GM19463 (cell line): ENCODE results near the gene CDC37.

Source experiments
- ATAC-seq: cut with Tn5 transposase; IDR thresholded peaks from one replicate; pipeline ENCODE4 v1.9.1; 2021; ENCODE audit warnings: mild to moderate bottlenecking, moderate library complexity; ENCODE audit not compliant: unreplicated experiment

CDC37 gene

DNA sequence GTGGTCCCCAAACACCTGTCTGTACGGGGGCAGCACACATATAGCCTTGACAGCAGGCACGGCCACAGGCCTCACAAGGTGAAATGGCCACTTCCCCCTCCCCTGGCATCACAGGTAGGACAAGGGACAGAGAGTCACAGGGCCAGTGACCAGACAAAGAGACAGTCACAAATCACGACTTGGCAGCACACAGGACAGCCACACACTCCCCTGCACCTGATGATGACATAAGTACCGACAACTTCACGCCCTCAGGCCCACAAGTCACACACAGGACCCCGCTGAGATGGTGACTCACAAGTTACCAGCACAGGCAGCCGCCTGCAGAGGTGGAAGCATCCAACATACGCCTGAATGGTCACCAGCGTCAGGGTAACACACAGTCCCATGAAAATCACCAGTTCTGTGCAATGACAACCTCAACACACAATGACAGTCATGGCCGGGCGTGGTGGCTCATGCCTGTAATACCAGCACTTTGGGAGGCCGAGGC, 39.5 kb downstream of the CDC37 start:
- ATAC-seq = no peak

DNA sequence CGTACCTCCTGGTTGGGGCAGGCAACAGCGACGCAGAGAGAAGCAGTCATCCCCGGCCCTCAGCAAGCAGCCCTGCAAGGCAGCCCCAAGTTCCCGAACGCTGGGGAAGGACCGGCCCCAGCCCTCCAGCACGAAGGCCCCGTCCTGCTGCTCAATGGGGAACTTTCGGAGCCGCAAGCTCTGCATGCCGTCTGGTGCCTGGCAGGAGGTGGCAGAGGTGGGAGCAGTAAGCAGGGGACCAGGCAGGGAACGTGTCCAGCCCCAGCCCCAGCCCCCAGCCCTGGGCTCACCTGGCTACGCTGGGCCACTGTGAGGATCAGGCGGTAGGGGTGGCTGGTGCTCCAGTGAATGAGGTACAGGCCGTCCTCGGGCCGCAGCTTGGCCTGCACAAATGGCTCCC, 41.1 kb downstream of the CDC37 start:
- no peak for ATAC-seq

DNA sequence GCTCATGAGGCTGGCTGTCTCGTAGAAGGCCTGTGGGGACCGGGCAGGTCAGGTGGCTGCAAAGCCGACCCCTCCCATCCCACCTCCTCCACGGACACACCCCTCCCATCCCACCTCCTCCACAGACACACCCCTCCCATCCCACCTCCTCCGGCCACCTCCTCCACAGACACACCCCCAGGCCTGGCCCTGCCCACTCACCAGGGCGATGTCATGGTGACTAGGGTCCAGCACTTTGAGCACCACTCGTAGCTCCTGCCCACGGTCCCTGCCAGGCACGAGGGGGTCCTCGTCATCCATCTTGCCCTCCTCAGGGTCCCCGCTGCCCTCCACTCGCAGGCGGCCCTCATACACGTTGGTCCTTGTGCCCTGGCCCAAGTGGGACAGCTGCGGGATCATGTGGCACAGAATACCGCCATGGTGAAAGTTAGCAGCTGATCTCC, 41.8 kb downstream of the CDC37 start:
- ATAC-seq = no peak

DNA sequence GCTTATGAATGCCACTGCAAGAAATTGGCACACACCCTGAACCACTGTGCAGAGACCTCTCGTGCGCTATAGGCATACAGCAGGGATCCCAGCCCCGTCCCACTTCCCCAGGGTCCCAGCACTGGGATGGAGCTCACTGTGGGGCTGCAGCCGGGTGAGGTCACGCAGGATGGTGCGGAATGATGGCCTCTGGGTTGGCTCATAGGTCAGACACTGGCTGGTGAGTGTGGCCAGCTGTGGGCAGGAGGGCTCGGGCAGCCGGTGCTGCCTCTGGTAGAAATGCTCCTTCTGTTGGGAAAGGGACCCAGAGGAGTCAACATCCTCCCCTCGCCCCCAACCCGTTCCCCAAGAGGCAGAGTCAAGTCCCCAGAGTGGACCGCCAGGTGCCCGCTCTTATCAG, 46.9 kb downstream of the CDC37 start:
- no peak for ATAC-seq

DNA sequence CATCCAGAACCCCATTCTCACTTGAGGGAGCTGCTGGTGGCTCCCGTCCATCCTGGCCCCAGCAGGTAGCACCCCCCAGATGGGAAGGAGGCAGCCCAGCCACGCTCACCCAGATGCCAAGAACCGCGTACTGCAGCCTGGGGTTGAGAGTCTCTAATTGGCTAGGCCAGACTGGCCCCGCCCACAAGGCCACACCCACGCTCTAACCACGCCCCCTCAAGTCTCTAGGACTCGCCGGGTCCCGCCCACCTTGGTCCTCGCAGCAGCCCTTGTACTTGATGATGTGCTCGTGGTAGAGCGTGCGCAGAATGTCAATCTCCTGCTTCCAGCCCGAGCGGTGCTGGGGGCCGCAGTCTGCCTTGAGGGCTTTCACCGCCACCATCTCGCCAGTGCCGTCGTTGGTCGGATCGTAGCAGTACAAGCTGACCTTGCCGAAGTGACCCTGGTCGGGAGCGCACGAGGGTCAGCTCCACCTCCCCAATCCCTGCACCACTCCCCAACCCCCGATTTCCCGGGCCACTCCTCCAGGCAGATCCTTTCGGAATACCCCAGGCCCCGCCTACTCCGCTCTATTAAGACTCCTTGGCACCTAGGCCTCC, 49.5 kb downstream of the CDC37 start:
- ATAC-seq = no peak

DNA sequence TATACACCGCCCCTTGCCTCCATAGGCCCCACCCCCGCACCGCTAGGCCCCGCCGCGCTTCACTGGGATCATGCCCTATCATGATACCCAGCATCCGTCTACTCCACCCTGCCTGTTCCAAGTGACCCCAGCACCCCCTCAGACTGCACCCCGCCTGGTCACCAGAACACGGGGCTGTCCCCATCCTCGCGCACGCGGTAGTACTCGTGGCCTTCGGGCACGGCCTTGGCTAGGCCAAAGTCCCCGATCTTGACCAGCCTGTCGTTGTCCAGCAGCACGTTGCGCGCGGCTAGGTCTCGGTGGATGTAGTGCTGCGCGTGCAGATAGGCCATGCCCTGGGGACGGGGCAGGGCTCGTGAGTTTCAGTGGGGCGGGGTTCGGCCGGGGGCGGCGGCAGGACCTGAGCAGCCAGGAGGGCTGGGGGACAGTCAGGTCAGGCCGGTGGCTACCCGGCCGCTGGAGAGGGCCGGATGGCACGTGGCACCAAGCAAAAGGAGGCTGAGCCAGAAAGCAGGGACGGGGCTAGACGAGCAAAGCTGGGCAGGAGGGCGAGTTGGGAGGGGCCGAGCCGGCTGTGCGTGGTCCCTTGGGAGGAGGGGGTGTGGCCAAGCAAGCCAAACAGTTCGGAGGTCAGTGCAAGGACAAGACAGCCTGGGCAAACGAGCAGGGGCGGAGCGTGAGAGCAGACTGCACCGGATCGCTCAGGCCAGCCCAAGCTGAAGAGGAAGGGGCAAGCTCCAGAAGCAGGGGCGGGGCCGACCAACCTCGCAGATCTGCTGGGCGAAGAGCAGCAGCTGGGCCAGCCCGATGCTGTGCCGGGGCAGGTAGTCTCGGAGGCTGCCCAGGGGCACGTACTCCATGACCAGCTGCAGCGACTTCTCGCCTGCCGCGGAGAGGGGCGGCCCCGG, 50.3 kb downstream of the CDC37 start:
- ATAC-seq = no peak

DNA sequence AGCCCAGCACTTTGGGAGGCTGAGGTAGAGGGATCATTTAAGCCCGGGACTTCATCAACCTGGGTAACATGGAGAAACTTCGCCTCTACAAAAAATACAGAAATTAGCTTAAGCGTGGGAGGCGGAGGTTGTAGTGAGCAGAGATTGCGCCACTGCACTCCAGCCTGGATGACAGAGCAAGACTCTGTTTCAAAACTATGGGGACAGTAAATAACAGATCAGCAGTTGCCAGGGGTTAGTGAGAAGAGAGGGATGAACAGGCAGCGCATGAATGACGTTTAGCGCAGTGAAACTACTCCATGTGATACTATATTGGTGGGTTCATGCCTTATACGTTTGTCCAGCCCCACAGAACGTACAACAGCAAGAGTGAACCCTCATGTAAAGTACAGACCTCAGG, 56.8 kb downstream of the CDC37 start:
- no peak for ATAC-seq

DNA sequence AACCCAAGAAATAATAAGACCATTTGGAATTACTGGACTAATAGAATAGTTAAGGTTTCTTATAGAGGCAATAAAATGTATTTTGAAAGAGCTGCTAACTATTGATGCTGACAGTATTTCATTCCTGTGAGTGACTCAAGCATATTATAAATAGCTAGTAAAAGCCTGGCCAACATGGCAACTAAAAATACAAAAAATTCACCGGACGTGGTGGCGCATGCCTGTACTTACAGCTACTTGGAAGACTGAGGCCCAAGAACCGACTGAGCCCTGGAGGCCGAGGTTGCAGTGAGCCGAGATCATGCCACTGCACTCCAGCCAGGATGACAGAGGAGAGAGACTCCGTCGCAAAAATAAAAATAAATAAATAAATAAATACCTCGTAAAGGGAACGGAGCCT, 58.6 kb downstream of the CDC37 start:
- no peak for ATAC-seq

DNA sequence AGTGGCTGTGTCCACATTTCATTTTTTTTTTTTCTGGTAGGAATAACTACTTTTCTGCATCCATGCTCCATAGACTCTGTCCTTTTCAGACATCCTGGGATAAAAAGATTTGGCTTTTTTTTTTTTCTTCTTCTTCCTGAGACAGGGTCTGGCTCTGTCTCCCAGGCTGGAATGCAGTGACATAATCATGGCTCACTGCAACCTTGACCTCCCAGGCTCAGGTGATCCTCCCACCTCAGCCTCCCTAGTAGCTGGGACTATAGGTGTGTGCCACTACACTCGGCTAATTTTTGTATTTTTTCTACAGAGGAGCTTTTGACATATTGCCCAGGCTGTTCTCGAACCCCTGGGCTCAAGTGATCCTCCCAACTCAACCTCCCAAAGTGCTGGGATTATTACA, 59.8 kb downstream of the CDC37 start:
- ATAC-seq = no peak
